Astrocyte of the hippocampus (primary cell): Measurements from ENCODE around the gene LCE3A.

ENCODE experiments used
- DNase-seq: peaks from one replicate; pipeline ENCODE4 v3.0.0; 2011; ENCODE audit warnings: low read depth, low spot score

LCE3A gene

DNA sequence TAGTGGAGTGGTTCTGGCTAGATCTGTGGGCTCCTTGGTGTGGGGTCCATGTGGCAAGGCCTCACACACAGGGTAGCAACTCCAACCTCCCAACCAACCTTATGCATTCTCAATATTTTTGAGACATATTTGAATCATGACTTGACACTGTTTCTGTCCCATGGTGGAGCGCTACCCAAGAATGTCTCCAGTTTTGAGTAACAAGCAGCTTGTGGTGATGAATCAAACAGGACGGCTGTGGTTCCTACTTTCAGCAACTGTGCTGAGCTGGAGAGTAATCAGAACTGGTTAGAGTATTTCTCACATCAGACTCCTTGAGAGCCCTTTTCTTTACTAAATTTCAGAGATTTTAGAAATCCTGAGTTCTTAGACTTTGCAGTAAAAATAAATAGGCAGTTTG lies 45.7 kb downstream of the LCE3A start:
- no peak for DNase-seq
